RCC 7860 (cell line): Measurements from ENCODE around the gene C3orf85.
"Not testable (repeated sequence)": the region's sequence is repeated elsewhere in the genome, so short reads cannot be mapped to it uniquely, and the experiment has no call there.

Experiments
- DNase-seq: peaks from one replicate; pipeline ENCODE4 v3.0.0-alpha.2; 2015; ENCODE audit warnings: low spot score
- FAIRE-seq: peaks from 2 replicates; lab custom pipeline; 2012; peaks lifted over from hg19 to GRCh38; lab: Jason Lieb, UNC

Gene C3orf85, protein sequence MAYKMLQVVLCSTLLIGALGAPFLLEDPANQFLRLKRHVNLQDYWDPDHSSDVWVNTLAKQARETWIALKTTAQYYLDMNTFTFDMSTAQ

DNA sequence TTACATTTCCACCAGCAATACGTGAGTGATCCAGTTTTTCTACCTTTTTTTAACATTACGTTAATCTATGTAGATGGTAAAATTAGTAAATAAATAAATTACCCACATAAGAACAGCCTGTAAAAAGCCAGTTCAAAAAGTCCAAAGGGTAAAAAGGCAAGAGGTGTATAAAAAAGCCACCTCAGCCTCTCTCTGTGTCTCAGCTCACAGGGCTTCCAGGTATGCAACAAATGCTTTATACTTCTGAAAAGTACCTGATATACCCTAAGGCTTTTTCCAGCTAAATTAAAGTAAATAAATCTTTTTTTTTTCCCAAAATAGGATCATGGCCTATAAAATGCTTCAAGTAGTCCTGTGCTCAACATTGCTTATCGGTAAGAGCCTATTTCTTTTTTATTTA, at the start of gene C3orf85:
TSS of gene C3orf85 (plus strand) at position 197 of the 400 bp plus-strand sequence. CDS start at position 326, 129 bp downstream.
- FAIRE-seq = no peak
- DNase-seq = no peak

DNA sequence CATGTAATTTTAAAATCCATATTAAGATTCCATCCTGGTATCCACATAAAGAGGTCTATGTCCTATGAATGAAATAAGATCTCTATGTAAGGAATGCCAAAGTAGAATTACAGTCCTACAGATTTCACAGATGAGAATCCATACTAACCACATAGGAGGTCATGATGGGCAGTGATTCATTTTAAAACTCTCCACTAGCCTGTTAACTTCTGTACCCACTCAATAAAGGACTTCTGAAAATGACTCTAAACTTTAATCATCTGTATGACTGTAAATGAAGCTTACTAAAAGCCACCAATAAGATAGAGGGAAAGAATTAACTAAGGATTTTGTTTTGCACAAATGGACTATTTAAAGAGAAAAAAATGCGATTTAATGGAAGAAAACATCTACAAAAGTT, 47.3 kb upstream of the C3orf85 start:
- no peak for FAIRE-seq

DNA sequence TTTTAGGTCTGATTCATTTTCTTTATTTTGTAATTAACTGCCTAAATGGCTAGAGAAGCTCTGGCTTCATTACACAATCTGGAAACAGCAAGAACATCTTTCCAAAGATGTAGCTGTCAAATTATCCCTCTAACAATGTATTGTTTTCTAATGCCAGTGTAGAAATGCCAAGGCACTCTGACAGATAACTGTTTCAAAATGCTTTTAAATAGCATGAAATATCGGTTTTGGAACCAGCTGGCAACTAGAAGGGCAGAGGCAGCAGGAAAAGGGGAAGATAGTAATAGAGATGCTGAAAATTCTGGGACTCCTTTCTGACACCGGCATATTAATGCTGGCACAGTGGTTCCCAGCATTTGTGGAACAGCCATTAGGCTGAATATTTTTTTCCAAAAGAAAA, 44.7 kb upstream of the C3orf85 start:
- DNase-seq (no peak), FAIRE-seq (no peak)

More for the DNA sequence above, 47.3 kb upstream of the C3orf85 start:
- DNase-seq = no peak

DNA sequence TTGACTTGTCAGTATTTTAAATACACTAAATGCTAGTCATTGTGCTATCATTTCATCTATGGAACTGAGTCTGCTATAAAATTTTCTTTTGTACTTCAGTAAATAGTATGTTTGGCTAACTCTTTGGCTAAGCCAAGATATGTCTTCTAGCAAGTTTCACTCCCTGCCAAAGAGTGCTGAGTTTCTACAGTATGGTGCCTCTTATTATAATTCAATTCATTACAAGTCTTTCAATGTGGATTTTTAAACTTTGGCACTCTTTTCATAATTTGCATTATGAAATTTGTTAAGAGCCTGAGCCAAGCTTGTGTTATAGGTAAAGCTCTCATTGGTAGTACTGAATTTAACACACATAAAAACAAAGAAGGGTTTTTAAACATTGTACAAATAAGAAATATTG, 43.0 kb upstream of the C3orf85 start:
- DNase-seq = no peak
- FAIRE-seq = no peak

DNA sequence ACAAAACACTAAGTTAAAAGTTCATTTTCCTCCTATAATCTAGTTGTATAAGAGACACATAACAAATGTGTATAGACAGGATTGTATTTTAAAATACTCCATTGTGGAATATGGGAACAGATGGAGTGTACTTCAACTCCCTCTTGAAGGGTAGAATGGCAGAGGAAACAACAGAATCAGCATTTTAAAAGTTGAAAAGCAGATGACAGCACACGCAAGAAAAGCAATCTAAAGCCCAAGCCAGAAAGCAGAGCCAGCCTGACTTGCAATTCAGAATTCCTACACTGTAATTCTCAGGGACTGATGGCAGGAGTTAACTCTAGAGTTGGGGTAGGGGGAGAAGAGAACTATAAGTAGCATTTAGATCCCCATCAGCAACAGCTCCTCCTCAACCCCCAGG, 41.4 kb upstream of the C3orf85 start:
- FAIRE-seq (no peak), DNase-seq (no peak)

DNA sequence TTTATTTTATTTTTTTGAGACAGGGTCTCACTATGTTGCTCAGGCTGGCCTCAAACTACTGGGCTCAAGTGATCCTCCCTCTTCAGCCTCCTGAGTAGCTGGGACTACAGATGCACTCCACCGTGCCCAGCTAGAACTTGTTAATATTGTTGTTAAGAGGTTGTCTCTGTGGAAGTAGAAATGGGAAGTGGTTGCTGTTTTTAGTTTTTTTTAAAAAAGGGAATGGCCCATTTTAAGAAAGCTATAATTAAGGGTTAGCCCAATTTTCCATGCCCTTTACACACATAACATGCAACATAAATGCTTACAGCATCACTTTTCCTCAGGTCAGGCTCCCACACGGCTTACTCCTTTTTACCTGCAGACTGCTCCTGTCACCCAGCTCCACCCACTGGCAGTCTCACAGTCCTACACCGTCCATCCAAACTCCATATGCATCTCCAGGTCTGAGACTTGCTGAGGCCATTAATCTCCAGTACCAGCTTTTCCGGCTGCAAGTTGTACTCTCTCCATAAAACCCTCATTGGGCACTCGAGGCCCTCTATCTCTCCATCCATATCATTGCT, 38.4 kb upstream of the C3orf85 start:
- no peak for DNase-seq
- no peak for FAIRE-seq

DNA sequence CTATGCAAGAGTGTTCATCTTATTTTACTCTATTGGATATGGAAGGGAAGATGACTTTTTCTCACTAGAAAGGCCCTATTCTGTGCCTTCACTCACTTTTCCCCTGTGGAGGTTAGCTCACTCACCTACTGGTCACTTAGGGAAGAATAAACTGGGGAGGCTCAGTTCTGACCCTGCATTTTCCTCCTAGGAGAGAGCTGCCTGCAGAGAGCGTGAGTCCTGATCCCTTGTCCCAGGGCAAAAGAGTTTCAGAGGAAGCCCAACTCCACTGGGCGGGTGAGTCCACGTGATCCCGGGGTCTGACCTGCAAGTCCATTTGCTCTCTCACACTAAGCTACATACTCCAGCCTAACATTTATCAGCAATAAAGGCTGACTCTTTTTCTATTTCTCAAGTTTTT, 26.9 kb upstream of the C3orf85 start:
- FAIRE-seq = no peak
- no peak for DNase-seq

DNA sequence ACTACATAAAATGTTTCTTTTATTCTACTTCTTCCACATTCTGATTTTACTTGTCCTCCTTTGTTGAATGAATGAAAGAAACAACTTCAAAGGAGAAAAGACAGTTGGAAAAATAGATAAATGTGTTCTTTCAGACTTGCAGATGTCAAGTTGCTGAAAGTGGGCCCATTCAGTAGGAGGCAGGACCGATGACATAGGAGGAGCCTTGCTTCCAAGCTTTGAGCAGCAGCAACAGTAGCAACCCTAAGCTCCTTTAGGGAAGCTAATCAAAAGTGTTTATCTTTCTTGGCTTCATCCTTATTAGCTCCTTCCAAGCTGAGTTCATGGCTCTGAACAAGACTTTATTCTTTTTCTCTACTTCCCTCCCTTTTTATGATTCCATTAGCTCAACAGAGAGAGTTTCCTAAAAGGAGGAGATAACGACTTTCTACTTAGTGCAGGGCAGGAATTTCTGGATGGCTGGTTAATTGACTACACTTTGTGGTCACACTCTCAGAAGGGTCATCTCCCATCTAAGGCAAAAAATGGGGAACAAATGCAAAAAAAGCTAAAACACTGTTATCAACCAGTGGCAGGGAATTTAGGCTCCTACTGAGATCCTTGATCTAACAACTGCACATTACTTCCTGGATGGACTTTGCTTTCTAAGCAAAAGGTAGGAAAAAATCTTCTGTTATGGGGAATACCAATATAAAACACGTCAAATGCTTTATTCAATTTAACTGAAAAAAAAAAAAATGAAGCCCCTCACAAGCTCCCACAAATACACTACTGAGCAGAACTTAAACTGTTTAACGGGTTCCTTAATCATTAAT, 23.4 kb upstream of the C3orf85 start:
- DNase-seq (no peak), FAIRE-seq (no peak)

DNA sequence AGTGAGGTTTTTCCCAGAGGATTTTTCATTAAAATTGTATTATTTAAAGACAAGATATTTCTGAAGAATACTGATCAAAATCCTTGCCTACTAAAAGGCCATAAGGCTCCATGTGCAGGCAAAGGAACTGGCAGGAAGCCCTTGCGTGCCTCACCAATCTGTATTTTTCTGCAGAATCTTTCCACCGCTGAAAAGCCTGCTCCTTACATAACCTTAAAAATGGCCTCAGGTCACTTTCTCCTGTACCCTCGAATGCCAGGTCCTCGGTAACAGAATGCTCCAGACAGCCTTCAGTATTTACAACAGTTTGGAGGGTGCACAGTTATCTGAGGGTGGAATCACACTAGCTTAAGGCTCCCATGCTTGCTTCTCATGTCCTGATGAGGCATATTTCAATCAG, 21.8 kb upstream of the C3orf85 start:
- no peak for DNase-seq
- no peak for FAIRE-seq

DNA sequence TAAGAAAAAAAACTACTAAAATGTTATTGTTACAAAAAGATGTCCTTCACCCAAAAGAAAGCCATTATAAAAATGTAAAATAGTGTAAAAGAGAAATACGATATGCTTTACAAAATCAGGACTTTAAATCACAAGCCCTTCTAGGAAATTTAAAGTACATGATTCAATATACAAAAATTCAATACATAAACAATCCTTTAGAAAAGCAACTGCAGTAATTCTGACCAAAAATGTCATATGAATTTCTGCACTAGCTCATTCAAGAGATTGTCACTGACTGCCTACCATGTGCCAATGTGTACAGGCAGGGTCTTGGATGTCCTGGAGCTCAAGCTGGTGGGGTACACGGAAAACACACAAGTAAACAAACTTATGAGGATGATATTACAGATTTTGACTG, 21.1 kb upstream of the C3orf85 start:
- no peak for FAIRE-seq
- no peak for DNase-seq

DNA sequence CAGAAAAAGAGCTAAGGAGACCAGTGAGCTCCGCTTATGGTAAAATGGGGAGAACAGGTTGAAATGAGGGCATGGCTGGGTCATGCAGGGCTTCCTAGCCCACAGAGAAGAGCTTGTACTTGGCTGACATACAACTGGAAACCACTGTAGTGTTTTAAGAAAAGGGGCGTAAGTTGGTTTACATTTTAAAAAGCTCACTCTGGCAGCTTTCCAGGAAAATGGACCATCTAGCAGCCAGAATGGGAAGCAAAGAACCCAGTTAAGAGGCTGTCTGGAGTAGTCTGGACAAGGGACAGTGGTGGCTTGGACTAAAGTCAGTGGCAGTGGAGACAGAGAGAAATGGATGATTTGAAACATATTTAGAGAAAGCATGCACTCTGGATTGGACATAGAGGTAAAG, 20.5 kb upstream of the C3orf85 start:
- DNase-seq (no peak), FAIRE-seq (no peak)

DNA sequence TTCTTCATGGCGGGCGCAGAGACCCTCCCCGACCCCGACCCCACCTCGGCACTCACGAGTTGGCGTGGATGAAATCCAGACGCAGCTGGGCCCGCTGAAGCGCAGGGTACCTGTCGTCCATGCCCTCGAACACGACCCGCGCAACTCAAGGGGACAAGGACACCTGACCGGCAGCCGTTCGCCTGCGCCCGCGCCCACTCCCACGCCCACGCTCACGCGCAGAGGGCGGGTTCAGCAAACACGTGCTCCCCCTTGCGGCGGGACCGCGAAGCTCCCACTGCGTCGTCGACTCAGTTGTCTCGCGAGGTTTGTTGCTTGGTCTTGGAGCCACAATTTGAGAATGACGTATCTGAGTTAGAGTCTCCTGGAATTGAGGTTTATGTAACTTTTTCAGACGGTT, 18.6 kb upstream of the C3orf85 start, which contains the start of gene MORC1:
TSS of gene MORC1 (minus strand) at position 196 of the 400 bp plus-strand sequence. CDS start at position 121, 75 bp downstream.
- no peak for FAIRE-seq
- no peak for DNase-seq

DNA sequence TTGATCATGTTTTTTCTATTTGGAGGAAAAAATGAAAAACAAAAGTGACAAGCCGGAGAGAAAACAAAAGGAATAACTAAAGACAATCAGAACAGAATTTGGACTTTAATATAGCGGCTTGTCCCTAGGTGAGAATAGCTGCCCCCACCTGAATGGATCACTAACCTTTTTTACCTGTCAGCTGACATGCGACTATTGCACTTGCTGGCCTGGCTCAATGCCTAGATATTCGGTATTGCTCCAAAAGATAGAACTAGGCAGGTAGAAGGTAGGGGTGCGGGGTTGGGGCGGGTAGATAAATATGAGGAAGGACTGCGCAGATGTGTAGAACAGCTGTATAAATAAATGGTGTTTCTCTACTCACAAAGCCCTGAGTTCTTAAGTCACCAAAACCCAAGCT, 17.9 kb upstream of the C3orf85 start:
- DNase-seq (no peak), FAIRE-seq (no peak)

DNA sequence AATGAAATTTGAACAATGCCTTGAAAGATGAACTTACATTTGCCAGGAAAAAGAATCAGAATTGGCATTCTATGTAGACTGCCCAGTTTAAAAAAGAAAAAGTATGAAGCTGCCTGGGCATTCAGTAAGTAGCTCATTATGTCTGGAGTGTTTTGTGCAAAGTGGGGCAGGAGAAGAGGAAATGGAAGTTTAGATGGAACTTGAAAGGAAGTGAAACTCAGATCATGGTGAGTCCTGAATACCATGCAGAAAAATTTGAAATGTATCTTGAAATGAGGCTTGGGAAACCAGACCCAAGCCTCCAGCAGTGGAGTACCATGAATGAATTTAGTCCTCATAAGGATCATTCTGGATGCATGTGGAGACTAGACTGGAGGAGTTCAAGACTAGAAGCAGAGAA, 13.8 kb upstream of the C3orf85 start:
- FAIRE-seq (no peak), DNase-seq (no peak)

DNA sequence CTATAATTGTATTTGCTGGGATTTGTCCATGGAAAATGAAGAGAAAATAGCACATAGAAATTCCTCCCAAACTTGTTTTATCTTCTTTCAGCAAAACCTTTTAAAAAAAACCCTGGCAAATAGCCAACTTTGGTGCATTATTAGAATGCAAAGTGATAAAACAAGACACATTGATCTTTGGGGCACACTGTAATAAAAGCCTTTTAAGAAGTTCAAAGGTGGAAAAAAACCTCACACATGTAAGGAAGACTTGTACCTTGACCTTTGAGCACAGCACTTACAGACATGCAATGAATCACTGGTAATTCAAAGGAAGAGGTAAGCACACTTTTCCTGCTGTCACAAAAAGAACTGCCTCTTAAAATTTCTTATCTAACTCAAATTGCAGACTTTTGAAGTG, 10.6 kb upstream of the C3orf85 start:
- DNase-seq (no peak), FAIRE-seq (no peak)

DNA sequence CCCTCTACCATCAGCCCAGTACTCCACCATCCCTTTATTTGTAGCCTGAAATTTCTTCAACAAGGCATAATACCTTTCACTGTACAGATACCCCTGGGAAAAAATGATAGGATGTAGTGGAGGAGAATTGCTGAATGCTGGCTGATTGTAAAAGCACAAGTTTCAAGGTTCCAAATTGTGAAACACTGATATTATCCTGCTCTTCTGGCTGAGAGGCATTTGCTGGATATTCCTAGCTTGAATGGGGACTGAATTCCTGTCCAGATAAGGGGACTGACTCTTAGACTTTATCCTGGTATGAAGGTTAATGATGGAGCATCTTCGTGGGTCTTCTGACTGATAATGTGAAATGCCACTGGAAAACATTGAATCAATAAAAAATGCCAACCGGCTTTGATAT, 9.0 kb upstream of the C3orf85 start:
- DNase-seq = no peak

DNA sequence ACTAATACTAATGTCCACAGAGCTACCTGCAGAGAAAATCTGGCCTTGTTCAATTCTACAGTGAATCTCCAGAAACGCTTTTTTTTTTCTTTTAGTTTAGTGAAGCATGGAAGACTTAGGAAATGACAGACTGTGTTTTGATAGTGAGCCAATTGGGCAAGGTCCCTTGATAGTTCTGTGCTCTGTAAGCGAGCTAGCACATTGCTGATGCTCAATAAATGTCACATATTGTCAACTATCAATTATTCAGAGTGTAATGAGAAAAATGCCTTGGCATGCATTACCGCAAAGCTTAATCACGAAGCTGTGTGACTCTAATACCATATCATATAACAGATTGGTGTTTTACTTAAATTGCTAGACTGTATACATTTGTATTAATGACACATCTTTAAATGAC, 5.2 kb upstream of the C3orf85 start:
- FAIRE-seq = peak; percentile 72
- peak; percentile 32 for DNase-seq

More for the DNA sequence above, 9.0 kb upstream of the C3orf85 start:
- FAIRE-seq = no peak

DNA sequence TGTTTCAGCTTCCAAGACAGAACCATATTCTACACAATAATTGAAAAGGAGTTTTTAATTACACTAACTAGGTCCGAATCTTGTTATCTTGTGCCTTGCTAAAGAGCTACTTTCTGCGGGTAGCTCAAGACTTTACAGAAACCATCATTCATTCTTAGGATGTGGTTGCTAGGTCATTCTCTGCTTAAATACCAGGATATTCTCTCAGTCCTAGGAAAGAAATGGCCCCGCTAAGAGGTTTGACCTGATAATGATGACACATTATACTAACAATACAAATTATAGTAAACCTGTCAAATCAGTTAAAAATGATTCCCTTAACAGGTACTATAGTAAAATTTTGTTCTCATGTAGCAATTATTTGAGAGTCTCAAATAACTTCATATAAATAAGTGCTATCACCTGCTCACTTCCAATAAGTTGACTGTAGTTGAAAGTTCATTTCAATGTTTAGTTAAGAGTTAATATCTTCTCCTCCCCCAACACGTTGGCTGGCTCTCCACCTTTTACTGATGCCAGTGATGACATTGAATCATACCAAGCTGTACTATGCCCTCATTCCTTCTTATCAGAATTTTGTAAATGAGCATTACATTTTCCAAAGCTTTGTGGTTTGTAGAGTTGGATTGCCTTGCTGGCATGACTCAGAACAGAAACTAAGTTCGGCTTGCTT, 3.6 kb upstream of the C3orf85 start:
- peak; percentile 98 for FAIRE-seq

DNA sequence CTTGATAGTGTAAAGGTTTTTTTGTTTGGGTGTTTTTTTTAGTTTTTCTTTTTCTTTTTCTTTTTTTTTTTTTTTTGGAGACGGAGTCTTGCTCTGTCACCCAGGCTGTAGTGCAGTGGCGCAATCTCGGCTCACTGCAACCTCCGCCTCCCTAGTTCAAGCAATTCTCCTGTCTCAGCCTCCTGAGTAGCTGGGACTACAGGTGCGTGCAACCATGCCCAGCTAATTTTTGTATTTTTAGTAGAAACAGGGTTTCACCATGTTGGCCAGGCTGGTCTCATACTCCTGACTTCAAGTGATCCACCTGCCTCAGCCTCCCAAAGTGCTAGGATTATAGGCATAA, 3.1 kb upstream of the C3orf85 start:
- DNase-seq, FAIRE-seq: not testable (repeated sequence)

More for the DNA sequence above, 3.6 kb upstream of the C3orf85 start:
- DNase-seq = peak; percentile 90

DNA sequence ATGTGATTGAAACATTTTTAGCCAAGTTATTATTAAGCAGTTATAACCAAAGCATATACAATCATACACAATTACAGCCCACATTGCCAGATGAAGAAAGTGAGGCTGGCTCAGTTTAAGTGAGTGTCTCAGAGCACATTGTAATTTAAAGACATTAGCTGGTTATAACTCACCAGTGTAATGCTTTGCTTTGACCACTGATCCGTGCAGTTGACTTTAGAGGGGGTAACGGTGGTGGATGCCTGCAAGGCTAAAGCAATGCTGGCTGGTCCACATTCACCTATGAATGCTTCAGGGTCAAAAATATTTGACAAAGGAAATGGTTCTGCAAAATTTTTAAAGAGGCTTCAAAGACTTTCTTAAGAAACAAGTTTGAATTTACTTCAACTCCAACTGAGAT, 1.2 kb downstream of the C3orf85 start:
- DNase-seq = peak; percentile 68
- peak; percentile 94 for FAIRE-seq

DNA sequence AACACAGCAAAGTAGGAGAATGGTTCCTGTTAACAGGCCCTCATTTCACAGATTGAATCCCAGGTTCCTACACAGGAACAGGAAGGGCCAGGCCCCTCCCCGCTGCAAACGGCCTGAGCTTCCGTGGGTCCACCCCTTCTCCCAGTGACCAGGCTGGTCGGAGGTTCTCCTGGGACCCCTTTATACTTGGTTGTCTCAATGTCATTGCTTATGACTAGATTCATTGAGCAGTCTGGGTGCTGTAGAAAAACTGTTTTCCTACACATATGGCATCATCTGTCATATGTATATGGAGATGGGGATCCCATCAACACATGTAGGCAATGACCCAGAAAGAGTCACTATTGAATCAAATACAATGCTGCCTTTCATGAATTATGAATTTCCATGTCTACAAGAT, 3.8 kb downstream of the C3orf85 start:
- FAIRE-seq (no peak), DNase-seq (no peak)

DNA sequence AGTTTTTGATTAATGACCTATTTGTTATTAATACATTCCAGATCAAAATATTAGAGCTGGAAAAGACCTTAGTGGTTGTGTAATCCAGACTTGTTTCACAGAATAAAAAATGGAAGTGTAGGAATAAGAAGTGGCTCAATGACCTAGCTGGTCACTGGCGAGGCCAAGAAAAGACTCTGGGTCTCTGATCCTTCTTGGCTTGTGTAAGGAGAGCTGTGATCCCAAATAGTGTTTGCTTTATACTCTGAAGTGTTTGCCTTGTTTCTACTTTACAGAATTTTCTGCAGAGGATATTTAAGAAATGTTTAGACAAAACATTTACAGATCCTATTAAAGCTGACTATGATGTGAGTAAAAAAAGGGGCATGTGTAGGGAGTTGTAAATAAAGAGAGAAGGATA, 7.1 kb downstream of the C3orf85 start:
- FAIRE-seq (no peak), DNase-seq (no peak)
